Measurements from ENCODE around the gene TSPAN12.

Gene TSPAN12

DNA sequence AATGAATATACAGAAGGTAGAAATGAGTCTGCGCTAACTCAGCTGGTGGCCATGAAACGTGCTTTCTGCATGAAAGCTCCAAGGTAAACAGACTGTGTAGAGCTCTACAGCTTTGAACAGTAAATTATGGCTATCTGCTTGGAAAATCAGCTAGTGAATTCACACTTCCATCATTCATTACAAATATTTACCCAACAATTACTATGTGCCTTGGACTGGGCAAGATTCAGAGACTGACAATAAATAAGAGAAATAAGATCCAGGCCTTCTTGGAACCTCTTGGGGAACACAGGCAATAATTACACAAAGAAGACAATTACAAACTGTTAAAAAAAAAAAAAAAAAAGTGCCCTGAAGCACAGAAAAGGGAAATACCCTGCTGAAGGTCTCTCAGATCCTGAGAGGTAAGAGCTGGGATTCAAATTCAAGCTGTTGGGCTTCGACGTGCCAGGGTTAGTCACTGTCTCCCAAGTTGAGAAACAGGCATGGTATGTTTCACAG is 15.8 kb downstream of the TSPAN12 start (continued):
- TF ChIP-seq, protein P1, sequence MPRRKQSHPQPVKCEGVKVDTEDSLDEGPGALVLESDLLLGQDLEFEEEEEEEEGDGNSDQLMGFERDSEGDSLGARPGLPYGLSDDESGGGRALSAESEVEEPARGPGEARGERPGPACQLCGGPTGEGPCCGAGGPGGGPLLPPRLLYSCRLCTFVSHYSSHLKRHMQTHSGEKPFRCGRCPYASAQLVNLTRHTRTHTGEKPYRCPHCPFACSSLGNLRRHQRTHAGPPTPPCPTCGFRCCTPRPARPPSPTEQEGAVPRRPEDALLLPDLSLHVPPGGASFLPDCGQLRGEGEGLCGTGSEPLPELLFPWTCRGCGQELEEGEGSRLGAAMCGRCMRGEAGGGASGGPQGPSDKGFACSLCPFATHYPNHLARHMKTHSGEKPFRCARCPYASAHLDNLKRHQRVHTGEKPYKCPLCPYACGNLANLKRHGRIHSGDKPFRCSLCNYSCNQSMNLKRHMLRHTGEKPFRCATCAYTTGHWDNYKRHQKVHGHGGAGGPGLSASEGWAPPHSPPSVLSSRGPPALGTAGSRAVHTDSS (tag by site-specific recombination; IDR thresholded peaks at IDR 0.05): peak; percentile 45; the same call in 1 of the 2 replicates
- TF ChIP-seq FEZF1 (tag by site-specific recombination; IDR thresholded peaks at IDR 0.05) (peak; percentile 92), SP7 (tag by site-specific recombination; IDR thresholded peaks at IDR 0.05) (peak; percentile 98), ZBTB17 (tag by site-specific recombination; IDR thresholded peaks at IDR 0.05) (peak; percentile 86), ZNF157 (tag by site-specific recombination; IDR thresholded peaks at IDR 0.05) (no peak), ZNF530 (tag by site-specific recombination; IDR thresholded peaks at IDR 0.05; ENCODE audit: low read depth) (no peak), ZNF202 (tag by site-specific recombination; IDR thresholded peaks at IDR 0.05; ENCODE audit: borderline replicate concordance) (no peak), ZFP41 (tag by site-specific recombination; IDR thresholded peaks at IDR 0.05; ENCODE audit: borderline replicate concordance) (no peak), OVOL3 (tag by site-specific recombination; IDR thresholded peaks at IDR 0.05) (peak; percentile 92), ZNF585B (tag by site-specific recombination; IDR thresholded peaks at IDR 0.05) (no peak), ZNF324 (tag by site-specific recombination; IDR thresholded peaks at IDR 0.05) (peak; percentile 65; the same call in 1 of the 2 replicates), ZNF423 (tag by site-specific recombination; IDR thresholded peaks at IDR 0.05) (no peak), ZNF133 (tag by site-specific recombination; IDR thresholded peaks at IDR 0.05) (no peak), YY2 (tag by site-specific recombination; IDR thresholded peaks at IDR 0.05) (no peak), ZNF514 (tag by site-specific recombination; IDR thresholded peaks at IDR 0.05) (no peak), ZNF114 (tag by site-specific recombination; IDR thresholded peaks at IDR 0.05) (no peak)
- TF ChIP-seq, protein P2, sequence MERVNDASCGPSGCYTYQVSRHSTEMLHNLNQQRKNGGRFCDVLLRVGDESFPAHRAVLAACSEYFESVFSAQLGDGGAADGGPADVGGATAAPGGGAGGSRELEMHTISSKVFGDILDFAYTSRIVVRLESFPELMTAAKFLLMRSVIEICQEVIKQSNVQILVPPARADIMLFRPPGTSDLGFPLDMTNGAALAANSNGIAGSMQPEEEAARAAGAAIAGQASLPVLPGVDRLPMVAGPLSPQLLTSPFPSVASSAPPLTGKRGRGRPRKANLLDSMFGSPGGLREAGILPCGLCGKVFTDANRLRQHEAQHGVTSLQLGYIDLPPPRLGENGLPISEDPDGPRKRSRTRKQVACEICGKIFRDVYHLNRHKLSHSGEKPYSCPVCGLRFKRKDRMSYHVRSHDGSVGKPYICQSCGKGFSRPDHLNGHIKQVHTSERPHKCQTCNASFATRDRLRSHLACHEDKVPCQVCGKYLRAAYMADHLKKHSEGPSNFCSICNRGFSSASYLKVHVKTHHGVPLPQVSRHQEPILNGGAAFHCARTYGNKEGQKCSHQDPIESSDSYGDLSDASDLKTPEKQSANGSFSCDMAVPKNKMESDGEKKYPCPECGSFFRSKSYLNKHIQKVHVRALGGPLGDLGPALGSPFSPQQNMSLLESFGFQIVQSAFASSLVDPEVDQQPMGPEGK (tag by site-specific recombination; IDR thresholded peaks at IDR 0.05): peak; percentile 65; the same call in 1 of the 2 replicates
- TF ChIP-seq, protein P3, sequence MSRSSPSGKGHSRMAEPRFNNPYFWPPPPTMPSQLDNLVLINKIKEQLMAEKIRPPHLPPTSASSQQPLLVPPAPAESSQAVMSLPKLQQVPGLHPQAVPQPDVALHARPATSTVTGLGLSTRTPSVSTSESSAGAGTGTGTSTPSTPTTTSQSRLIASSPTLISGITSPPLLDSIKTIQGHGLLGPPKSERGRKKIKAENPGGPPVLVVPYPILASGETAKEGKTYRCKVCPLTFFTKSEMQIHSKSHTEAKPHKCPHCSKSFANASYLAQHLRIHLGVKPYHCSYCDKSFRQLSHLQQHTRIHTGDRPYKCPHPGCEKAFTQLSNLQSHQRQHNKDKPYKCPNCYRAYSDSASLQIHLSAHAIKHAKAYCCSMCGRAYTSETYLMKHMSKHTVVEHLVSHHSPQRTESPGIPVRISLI (tag by site-specific recombination; IDR thresholded peaks at IDR 0.05): peak; percentile 46; the same call in 1 of the 2 replicates
- TF ChIP-seq, protein P4, sequence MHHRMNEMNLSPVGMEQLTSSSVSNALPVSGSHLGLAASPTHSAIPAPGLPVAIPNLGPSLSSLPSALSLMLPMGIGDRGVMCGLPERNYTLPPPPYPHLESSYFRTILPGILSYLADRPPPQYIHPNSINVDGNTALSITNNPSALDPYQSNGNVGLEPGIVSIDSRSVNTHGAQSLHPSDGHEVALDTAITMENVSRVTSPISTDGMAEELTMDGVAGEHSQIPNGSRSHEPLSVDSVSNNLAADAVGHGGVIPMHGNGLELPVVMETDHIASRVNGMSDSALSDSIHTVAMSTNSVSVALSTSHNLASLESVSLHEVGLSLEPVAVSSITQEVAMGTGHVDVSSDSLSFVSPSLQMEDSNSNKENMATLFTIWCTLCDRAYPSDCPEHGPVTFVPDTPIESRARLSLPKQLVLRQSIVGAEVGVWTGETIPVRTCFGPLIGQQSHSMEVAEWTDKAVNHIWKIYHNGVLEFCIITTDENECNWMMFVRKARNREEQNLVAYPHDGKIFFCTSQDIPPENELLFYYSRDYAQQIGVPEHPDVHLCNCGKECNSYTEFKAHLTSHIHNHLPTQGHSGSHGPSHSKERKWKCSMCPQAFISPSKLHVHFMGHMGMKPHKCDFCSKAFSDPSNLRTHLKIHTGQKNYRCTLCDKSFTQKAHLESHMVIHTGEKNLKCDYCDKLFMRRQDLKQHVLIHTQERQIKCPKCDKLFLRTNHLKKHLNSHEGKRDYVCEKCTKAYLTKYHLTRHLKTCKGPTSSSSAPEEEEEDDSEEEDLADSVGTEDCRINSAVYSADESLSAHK (tag by site-specific recombination; IDR thresholded peaks at IDR 0.05): peak; percentile 96
- TF ChIP-seq, protein P5, sequence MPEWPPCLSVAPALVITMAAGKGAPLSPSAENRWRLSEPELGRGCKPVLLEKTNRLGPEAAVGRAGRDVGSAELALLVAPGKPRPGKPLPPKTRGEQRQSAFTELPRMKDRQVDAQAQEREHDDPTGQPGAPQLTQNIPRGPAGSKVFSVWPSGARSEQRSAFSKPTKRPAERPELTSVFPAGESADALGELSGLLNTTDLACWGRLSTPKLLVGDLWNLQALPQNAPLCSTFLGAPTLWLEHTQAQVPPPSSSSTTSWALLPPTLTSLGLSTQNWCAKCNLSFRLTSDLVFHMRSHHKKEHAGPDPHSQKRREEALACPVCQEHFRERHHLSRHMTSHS (tag by site-specific recombination; IDR thresholded peaks at IDR 0.05): 0 out of 2 replicates have a peak, but pooled peaks have one; percentile 22
- TF ChIP-seq, protein P6, sequence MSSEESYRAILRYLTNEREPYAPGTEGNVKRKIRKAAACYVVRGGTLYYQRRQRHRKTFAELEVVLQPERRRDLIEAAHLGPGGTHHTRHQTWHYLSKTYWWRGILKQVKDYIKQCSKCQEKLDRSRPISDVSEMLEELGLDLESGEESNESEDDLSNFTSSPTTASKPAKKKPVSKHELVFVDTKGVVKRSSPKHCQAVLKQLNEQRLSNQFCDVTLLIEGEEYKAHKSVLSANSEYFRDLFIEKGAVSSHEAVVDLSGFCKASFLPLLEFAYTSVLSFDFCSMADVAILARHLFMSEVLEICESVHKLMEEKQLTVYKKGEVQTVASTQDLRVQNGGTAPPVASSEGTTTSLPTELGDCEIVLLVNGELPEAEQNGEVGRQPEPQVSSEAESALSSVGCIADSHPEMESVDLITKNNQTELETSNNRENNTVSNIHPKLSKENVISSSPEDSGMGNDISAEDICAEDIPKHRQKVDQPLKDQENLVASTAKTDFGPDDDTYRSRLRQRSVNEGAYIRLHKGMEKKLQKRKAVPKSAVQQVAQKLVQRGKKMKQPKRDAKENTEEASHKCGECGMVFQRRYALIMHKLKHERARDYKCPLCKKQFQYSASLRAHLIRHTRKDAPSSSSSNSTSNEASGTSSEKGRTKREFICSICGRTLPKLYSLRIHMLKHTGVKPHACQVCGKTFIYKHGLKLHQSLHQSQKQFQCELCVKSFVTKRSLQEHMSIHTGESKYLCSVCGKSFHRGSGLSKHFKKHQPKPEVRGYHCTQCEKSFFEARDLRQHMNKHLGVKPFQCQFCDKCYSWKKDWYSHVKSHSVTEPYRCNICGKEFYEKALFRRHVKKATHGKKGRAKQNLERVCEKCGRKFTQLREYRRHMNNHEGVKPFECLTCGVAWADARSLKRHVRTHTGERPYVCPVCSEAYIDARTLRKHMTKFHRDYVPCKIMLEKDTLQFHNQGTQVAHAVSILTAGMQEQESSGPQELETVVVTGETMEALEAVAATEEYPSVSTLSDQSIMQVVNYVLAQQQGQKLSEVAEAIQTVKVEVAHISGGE (tag by site-specific recombination; conservative IDR thresholded peaks at IDR 0.05; ENCODE audit: low read depth): no peak
- TF ChIP-seq, protein P7, sequence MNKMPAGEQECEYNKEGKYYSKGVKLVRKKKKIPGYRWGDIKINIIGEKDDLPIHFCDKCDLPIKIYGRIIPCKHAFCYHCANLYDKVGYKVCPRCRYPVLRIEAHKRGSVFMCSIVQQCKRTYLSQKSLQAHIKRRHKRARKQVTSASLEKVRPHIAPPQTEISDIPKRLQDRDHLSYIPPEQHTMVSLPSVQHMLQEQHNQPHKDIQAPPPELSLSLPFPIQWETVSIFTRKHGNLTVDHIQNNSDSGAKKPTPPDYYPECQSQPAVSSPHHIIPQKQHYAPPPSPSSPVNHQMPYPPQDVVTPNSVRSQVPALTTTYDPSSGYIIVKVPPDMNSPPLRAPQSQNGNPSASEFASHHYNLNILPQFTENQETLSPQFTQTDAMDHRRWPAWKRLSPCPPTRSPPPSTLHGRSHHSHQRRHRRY (tag by site-specific recombination; IDR thresholded peaks at IDR 0.05): no peak
- TF ChIP-seq, protein P8, sequence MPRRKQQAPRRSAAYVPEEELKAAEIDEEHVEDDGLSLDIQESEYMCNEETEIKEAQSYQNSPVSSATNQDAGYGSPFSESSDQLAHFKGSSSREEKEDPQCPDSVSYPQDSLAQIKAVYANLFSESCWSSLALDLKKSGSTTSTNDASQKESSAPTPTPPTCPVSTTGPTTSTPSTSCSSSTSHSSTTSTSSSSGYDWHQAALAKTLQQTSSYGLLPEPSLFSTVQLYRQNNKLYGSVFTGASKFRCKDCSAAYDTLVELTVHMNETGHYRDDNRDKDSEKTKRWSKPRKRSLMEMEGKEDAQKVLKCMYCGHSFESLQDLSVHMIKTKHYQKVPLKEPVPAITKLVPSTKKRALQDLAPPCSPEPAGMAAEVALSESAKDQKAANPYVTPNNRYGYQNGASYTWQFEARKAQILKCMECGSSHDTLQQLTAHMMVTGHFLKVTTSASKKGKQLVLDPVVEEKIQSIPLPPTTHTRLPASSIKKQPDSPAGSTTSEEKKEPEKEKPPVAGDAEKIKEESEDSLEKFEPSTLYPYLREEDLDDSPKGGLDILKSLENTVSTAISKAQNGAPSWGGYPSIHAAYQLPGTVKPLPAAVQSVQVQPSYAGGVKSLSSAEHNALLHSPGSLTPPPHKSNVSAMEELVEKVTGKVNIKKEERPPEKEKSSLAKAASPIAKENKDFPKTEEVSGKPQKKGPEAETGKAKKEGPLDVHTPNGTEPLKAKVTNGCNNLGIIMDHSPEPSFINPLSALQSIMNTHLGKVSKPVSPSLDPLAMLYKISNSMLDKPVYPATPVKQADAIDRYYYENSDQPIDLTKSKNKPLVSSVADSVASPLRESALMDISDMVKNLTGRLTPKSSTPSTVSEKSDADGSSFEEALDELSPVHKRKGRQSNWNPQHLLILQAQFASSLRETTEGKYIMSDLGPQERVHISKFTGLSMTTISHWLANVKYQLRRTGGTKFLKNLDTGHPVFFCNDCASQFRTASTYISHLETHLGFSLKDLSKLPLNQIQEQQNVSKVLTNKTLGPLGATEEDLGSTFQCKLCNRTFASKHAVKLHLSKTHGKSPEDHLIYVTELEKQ (tag by site-specific recombination; IDR thresholded peaks at IDR 0.05; ENCODE audit: borderline replicate concordance): peak; percentile 90; the same call in 1 of the 2 replicates

All from HEK293 (cell line).